ENCODE results near the gene C19orf44. TPM values are rescaled to one million over a fixed set of nuclear protein-coding genes. Genes with fewer than 3 reads are reported as not detected.

Gene C19orf44
- total and polyA plus RNA-seq, 2 experiments from 2014 or later, result 2.5 to 5.9 TPM

DNA sequence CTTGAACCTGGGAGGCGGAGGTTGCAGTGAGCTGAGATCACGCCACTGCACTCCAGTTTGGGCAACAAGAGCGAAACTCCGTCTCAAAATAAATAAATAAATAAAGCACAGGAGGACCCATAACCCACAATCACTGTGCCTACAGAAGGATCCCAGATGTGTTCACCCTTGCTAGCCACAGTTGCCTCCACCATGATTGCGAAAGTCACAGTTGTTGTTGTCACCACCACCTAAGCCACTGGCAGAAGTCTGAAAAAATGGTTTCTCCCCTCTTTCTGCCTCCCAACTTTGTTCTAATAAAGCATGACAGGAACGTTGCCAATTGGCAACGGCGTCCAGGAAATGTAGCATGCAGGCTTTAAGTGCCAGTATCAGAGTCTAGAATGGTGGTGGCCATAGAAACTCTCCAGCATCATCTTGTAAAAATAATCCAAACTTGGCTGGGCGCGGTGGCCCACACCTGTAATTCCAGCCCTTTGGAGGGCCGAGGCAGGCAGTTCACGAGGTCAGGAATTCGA lies 22.3 kb upstream of the C19orf44 start:
- Histone ChIP-seq H4K20me1 (replicated peaks; ENCODE audit: insufficient read depth) (peaks cover 17% of the 10 kb centered on the region), H3K4me3 (no peak overlapping the region), H3K4me1 (ENCODE audit: insufficient read depth) (peaks cover 17% of the 10 kb centered on the region), H3K27me3 (ENCODE audit: insufficient read depth) (no peaks in the 10 kb centered on the region), H3F3A (replicated peaks; ENCODE audit: low read depth) (no peaks in the 10 kb centered on the region), H2AFZ (no peak overlapping the region), H3K36me3 (ENCODE audit: insufficient read depth) (no peaks in the 10 kb centered on the region), H3K4me2 (no peak overlapping the region), H3K27ac (ENCODE audit: low read depth) (no peak overlapping the region), H3K79me2 (replicated peaks; ENCODE audit: insufficient read depth) (peaks cover 24% of the 10 kb centered on the region), H3K9me2 (ENCODE audit: insufficient read depth) (no peaks in the 10 kb centered on the region)
- peaks cover 19% of the 10 kb centered on the region for H3K4me1 Mint-ChIP-seq
- no peak overlapping the region for H3K27ac Mint-ChIP-seq
- no peak overlapping the region for H3K4me3 Mint-ChIP-seq
- no peaks in the 10 kb centered on the region; the same call in 2 of the 3 replicates for H3K36me3 Mint-ChIP-seq (ENCODE audit: low read depth)
- peaks cover 5% of the 10 kb centered on the region; the same call in 1 of the 3 replicates for H3K9me3 Mint-ChIP-seq
- peaks cover 16% of the 10 kb centered on the region for H3K27me3 Mint-ChIP-seq (ENCODE audit: insufficient read depth, low read depth, poor library complexity)
- no peak for TF ChIP-seq POLR2AphosphoS5 (IDR thresholded peaks at IDR 0.05; ENCODE audit: low read depth)
- TF ChIP-seq ZNF114 (CRISPR knock-in tag; IDR thresholded peaks at IDR 0.05), result no peak
- TF ChIP-seq STAT1 (IDR thresholded peaks at IDR 0.05; ENCODE audit: unreplicated experiment), result no peak
- TF ChIP-seq, protein P1, sequence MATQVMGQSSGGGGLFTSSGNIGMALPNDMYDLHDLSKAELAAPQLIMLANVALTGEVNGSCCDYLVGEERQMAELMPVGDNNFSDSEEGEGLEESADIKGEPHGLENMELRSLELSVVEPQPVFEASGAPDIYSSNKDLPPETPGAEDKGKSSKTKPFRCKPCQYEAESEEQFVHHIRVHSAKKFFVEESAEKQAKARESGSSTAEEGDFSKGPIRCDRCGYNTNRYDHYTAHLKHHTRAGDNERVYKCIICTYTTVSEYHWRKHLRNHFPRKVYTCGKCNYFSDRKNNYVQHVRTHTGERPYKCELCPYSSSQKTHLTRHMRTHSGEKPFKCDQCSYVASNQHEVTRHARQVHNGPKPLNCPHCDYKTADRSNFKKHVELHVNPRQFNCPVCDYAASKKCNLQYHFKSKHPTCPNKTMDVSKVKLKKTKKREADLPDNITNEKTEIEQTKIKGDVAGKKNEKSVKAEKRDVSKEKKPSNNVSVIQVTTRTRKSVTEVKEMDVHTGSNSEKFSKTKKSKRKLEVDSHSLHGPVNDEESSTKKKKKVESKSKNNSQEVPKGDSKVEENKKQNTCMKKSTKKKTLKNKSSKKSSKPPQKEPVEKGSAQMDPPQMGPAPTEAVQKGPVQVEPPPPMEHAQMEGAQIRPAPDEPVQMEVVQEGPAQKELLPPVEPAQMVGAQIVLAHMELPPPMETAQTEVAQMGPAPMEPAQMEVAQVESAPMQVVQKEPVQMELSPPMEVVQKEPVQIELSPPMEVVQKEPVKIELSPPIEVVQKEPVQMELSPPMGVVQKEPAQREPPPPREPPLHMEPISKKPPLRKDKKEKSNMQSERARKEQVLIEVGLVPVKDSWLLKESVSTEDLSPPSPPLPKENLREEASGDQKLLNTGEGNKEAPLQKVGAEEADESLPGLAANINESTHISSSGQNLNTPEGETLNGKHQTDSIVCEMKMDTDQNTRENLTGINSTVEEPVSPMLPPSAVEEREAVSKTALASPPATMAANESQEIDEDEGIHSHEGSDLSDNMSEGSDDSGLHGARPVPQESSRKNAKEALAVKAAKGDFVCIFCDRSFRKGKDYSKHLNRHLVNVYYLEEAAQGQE (IDR thresholded peaks at IDR 0.05; ENCODE audit: unreplicated experiment), result no peak
- TF ChIP-seq EZH2 (IDR thresholded peaks at IDR 0.05; ENCODE audit: low read depth, unreplicated experiment), result no peak
- TF ChIP-seq, protein P2, sequence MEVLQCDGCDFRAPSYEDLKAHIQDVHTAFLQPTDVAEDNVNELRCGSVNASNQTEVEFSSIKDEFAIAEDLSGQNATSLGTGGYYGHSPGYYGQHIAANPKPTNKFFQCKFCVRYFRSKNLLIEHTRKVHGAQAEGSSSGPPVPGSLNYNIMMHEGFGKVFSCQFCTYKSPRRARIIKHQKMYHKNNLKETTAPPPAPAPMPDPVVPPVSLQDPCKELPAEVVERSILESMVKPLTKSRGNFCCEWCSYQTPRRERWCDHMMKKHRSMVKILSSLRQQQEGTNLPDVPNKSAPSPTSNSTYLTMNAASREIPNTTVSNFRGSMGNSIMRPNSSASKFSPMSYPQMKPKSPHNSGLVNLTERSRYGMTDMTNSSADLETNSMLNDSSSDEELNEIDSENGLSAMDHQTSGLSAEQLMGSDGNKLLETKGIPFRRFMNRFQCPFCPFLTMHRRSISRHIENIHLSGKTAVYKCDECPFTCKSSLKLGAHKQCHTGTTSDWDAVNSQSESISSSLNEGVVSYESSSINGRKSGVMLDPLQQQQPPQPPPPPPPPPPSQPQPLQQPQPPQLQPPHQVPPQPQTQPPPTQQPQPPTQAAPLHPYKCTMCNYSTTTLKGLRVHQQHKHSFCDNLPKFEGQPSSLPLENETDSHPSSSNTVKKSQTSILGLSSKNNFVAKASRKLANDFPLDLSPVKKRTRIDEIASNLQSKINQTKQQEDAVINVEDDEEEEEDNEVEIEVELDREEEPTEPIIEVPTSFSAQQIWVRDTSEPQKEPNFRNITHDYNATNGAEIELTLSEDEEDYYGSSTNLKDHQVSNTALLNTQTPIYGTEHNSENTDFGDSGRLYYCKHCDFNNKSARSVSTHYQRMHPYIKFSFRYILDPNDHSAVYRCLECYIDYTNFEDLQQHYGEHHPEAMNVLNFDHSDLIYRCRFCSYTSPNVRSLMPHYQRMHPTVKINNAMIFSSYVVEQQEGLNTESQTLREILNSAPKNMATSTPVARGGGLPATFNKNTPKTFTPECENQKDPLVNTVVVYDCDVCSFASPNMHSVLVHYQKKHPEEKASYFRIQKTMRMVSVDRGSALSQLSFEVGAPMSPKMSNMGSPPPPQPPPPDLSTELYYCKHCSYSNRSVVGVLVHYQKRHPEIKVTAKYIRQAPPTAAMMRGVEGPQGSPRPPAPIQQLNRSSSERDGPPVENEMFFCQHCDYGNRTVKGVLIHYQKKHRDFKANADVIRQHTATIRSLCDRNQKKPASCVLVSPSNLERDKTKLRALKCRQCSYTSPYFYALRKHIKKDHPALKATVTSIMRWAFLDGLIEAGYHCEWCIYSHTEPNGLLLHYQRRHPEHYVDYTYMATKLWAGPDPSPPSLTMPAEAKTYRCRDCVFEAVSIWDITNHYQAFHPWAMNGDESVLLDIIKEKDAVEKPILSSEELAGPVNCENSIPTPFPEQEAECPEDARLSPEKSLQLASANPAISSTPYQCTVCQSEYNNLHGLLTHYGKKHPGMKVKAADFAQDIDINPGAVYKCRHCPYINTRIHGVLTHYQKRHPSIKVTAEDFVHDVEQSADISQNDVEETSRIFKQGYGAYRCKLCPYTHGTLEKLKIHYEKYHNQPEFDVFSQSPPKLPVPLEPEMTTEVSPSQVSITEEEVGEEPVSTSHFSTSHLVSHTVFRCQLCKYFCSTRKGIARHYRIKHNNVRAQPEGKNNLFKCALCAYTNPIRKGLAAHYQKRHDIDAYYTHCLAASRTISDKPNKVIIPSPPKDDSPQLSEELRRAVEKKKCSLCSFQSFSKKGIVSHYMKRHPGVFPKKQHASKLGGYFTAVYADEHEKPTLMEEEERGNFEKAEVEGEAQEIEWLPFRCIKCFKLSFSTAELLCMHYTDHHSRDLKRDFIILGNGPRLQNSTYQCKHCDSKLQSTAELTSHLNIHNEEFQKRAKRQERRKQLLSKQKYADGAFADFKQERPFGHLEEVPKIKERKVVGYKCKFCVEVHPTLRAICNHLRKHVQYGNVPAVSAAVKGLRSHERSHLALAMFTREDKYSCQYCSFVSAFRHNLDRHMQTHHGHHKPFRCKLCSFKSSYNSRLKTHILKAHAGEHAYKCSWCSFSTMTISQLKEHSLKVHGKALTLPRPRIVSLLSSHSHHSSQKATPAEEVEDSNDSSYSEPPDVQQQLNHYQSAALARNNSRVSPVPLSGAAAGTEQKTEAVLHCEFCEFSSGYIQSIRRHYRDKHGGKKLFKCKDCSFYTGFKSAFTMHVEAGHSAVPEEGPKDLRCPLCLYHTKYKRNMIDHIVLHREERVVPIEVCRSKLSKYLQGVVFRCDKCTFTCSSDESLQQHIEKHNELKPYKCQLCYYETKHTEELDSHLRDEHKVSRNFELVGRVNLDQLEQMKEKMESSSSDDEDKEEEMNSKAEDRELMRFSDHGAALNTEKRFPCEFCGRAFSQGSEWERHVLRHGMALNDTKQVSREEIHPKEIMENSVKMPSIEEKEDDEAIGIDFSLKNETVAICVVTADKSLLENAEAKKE (CRISPR knock-in tag; IDR thresholded peaks at IDR 0.05), result no peak
- TF ChIP-seq, protein P3, sequence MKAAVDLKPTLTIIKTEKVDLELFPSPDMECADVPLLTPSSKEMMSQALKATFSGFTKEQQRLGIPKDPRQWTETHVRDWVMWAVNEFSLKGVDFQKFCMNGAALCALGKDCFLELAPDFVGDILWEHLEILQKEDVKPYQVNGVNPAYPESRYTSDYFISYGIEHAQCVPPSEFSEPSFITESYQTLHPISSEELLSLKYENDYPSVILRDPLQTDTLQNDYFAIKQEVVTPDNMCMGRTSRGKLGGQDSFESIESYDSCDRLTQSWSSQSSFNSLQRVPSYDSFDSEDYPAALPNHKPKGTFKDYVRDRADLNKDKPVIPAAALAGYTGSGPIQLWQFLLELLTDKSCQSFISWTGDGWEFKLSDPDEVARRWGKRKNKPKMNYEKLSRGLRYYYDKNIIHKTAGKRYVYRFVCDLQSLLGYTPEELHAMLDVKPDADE (IDR thresholded peaks at IDR 0.05), result no peak
- ATAC-seq, result no peak
- no peak for DNase-seq (ENCODE audit: low spot score)
